GM19099 (cell line): ENCODE measurements around the gene TRABD2B.

Experiments
- POLR2A ChIP-seq: IDR thresholded peaks from 3 replicates; pipeline ENCODE4 v1.6.1; 2011; ENCODE audit warnings: low read depth; ENCODE audit not compliant: insufficient read length; ENCODE audit errors: extremely low read depth

The TRABD2B gene

GRCh38 chr1:47797575-47797974 lies 199.6 kb downstream of the TRABD2B start:
- no peak for TF ChIP-seq POLR2A

GRCh38 chr1:47796626-47797025 lies 200.6 kb downstream of the TRABD2B start:
- TF ChIP-seq POLR2A: no peak

GRCh38 chr1:47795102-47795501 lies 202.1 kb downstream of the TRABD2B start:
- no peak for TF ChIP-seq POLR2A

- TF ChIP-seq POLR2A: no peak
These were observed 202.7 kb downstream of the TRABD2B start for GRCh38 chr1:47794530-47794929.

GRCh38 chr1:47794081-47794480 lies 203.1 kb downstream of the TRABD2B start:
- no peak for TF ChIP-seq POLR2A

GRCh38 chr1:47793563-47793962 lies 203.6 kb downstream of the TRABD2B start:
- TF ChIP-seq POLR2A: no peak

- TF ChIP-seq POLR2A: no peak
These were observed 204.4 kb downstream of the TRABD2B start for GRCh38 chr1:47792779-47793178.

- TF ChIP-seq POLR2A: no peak
These were observed 205.1 kb downstream of the TRABD2B start for GRCh38 chr1:47791879-47792608.

GRCh38 chr1:47788761-47789160 lies 208.4 kb downstream of the TRABD2B start:
- no peak for TF ChIP-seq POLR2A

- no peak for TF ChIP-seq POLR2A
These were observed 209.6 kb downstream of the TRABD2B start for GRCh38 chr1:47787560-47787959.

- TF ChIP-seq POLR2A: no peak
These were observed 210.9 kb downstream of the TRABD2B start for GRCh38 chr1:47786316-47786715.

- TF ChIP-seq POLR2A: no peak
These were observed 211.5 kb downstream of the TRABD2B start for GRCh38 chr1:47785561-47786271.

- no peak for TF ChIP-seq POLR2A
These were observed 212.1 kb downstream of the TRABD2B start for GRCh38 chr1:47785118-47785517.

GRCh38 chr1:47784497-47784822 lies 212.7 kb downstream of the TRABD2B start:
- TF ChIP-seq POLR2A: no peak

- no peak for TF ChIP-seq POLR2A
These were observed 213.3 kb downstream of the TRABD2B start for GRCh38 chr1:47783638-47784496.
